Chondrocyte (in vitro differentiated cells): ENCODE results near the gene PRPSAP1. TPM values are rescaled to one million over a fixed set of nuclear protein-coding genes. Genes with fewer than 3 reads are reported as not detected.

ENCODE experiments used
- DNase-seq: peaks from one replicate; pipeline ENCODE4 v3.0.0; 2021; ENCODE audit warnings: mixed read lengths, low spot score
- H3K27ac Mint-ChIP-seq: one replicate; pipeline ENCODE4 v1.8.0; 2021; ENCODE audit warnings: mild to moderate bottlenecking, moderate library complexity, mixed read lengths; ENCODE audit not compliant: unreplicated experiment
- H3K27me3 Mint-ChIP-seq: 2 replicates; pipeline ENCODE4 v1.8.0; 2021; ENCODE audit warnings: low read depth, mixed read lengths
- H3K36me3 Mint-ChIP-seq: 2 replicates; pipeline ENCODE4 v1.8.0; 2021; ENCODE audit warnings: low read depth, mixed read lengths
- H3K4me1 Mint-ChIP-seq: 2 replicates; pipeline ENCODE4 v1.8.0; 2021; ENCODE audit warnings: low read depth, mild to moderate bottlenecking, mixed read lengths
- H3K4me3 Mint-ChIP-seq: one replicate; pipeline ENCODE4 v1.8.0; 2021; ENCODE audit warnings: mild to moderate bottlenecking, moderate library complexity, mixed read lengths; ENCODE audit not compliant: unreplicated experiment
- H3K9me3 Mint-ChIP-seq: 2 replicates; pipeline ENCODE4 v1.8.0; 2021; ENCODE audit warnings: low read depth, mixed read lengths
- total RNA-seq: library from RNA; stranded (reverse); gene quantifications from 3 replicates; pipeline ENCODE4 v1.2.1, GENCODE V29; 2021
- TF ChIP-seq, protein P1 (sequence below): fragments of 200-600 bp; sonication (generic); IDR thresholded peaks from 2 replicates; pipeline ENCODE4 v1.5.0; 2021; ENCODE audit warnings: antibody characterized with exemption, mild to moderate bottlenecking, moderate library complexity

PRPSAP1 gene
- total RNA-seq, 1 donor from 2014 or later, result 59.0 TPM

DNA sequence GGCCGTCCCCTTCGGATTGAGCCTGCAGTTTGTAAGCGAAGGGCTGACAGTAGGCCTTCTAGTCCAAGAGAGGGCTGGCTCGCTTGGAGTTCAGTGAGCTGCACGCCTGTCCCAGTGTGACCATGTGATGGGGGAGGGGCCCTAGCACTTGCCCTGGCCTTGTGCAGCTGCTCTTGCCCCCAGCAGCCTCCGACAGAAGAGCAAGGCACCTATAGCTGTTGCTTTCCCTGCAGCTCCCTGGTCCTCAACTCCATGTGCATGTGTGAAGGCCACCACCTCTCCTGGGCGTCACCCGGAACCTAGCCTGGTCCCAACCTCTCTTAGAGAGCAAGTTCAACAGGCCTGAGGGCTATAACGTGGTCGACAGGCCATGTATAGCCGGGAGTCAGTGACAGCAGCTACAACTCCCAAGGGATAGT lies 36.3 kb upstream of the PRPSAP1 start:
- Mint-ChIP-seq H3K27ac (no peak overlapping the region), H3K27me3 (no peaks in the 10 kb centered on the region), H3K9me3 (no peaks in the 10 kb centered on the region), H3K4me3 (no peak overlapping the region), H3K4me1 (peaks cover 7% of the 10 kb centered on the region), H3K36me3 (peaks cover 14% of the 10 kb centered on the region)
- TF ChIP-seq, protein P1, sequence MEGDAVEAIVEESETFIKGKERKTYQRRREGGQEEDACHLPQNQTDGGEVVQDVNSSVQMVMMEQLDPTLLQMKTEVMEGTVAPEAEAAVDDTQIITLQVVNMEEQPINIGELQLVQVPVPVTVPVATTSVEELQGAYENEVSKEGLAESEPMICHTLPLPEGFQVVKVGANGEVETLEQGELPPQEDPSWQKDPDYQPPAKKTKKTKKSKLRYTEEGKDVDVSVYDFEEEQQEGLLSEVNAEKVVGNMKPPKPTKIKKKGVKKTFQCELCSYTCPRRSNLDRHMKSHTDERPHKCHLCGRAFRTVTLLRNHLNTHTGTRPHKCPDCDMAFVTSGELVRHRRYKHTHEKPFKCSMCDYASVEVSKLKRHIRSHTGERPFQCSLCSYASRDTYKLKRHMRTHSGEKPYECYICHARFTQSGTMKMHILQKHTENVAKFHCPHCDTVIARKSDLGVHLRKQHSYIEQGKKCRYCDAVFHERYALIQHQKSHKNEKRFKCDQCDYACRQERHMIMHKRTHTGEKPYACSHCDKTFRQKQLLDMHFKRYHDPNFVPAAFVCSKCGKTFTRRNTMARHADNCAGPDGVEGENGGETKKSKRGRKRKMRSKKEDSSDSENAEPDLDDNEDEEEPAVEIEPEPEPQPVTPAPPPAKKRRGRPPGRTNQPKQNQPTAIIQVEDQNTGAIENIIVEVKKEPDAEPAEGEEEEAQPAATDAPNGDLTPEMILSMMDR, result no peak
- DNase-seq, result no peak

DNA sequence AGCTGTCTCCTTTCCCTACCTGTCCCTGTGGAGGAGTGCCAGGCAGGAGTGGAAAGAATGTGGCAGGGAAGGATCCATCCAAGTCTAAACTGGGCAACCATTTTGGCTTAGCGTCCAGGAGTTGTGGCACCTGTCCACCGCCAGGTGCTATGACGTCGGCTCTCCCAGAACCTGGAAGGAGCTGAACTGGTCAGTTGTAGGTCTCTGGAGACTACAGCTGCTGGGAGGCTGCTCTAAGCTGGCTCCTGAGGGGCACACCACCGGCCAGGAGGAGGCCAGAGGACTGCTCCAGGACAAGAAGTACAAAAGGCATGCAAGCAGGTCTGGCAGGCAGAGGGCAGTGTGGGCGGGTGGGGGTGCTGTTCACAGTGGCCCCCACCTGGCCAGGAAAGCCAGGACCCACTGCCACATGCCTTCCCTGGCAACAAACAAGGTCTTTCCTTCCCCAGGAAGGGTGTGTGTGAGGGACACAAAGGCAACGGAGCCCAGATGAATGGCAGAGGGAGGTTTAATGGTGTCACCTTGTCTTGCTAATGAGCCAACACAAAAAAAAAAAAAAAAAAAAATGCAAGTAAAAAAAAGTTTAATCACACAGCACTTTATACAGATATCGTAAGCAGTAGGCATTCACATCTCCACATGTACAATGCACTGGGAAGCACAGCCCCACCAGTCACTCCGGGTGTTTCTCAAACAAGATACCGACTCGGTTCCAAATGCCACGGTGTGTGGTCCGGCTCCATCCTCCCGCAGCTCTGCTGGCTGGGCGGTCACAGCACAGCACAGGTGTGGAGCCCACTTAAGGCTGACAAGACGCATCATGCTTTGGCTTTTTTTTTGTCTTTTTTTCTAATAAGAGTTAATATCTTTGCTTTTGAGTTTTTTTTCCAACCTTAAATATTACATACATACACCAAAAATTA lies 35.5 kb upstream of the PRPSAP1 start:
- Mint-ChIP-seq H3K4me1 (peaks cover 7% of the 10 kb centered on the region), H3K9me3 (no peaks in the 10 kb centered on the region), H3K27me3 (no peaks in the 10 kb centered on the region), H3K27ac (no peak overlapping the region), H3K4me3 (no peak overlapping the region), H3K36me3 (peaks cover 13% of the 10 kb centered on the region)
- no peak for DNase-seq
- TF ChIP-seq, protein P1, result peak; percentile 22

DNA sequence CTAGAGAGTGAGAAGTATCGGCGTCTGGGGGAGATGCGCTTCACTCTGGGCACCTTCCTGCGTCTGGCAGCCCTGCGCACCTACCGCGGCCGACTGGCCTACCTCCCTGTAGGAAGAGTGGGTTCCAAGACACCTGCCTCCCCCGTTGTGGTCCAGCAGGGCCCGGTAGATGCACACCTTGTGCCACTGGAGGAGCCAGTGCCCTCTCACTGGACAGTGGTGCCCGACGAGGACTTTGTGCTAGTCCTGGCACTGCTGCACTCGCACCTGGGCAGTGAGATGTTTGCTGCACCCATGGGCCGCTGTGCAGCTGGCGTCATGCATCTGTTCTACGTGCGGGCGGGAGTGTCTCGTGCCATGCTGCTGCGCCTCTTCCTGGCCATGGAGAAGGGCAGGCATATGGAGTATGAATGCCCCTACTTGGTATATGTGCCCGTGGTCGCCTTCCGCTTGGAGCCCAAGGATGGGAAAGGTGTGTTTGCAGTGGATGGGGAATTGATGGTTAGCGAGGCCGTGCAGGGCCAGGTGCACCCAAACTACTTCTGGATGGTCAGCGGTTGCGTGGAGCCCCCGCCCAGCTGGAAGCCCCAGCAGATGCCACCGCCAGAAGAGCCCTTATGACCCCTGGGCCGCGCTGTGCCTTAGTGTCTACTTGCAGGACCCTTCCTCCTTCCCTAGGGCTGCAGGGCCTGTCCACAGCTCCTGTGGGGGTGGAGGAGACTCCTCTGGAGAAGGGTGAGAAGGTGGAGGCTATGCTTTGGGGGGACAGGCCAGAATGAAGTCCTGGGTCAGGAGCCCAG lies 33.5 kb upstream of the PRPSAP1 start:
- no peak overlapping the region for H3K4me3 Mint-ChIP-seq
- H3K27ac Mint-ChIP-seq, result no peak overlapping the region
- H3K36me3 Mint-ChIP-seq, result peaks cover 7% of the 10 kb centered on the region
- no peaks in the 10 kb centered on the region for H3K27me3 Mint-ChIP-seq
- TF ChIP-seq, protein P1, result no peak
- H3K9me3 Mint-ChIP-seq, result no peaks in the 10 kb centered on the region
- H3K4me1 Mint-ChIP-seq, result peaks cover 13% of the 10 kb centered on the region
- no peak for DNase-seq

DNA sequence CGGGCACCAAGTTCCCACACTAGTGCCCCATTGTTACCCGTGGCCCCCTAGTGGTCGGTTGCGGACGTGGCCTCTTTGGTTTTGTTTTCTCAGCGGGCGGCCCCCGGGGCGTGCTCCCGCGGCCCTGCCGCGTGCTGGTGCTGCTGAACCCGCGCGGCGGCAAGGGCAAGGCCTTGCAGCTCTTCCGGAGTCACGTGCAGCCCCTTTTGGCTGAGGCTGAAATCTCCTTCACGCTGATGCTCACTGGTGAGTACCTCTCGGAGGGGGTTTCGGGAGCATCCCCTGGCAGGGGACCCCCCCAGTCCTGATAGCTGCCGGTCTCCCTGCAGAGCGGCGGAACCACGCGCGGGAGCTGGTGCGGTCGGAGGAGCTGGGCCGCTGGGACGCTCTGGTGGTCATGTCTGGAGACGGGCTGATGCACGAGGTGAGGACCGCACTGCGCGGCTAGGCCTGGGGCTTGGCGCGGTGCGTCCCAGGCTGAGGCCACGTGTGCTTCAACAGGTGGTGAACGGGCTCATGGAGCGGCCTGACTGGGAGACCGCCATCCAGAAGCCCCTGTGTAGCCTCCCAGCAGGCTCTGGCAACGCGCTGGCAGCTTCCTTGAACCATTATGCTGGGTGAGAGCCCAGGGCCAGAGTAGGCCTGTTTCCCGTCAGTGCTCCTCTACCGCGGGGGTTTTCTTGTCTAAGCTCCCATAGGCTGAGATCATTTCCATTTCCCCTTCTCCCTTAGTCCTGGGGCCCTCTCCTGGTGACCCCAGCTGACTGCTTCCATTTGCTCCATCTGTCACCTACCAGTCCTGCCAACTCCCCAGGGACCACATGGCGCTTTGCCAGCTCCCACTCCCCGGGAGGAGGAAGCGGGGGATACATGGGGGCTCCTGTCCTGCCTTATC lies 32.4 kb upstream of the PRPSAP1 start:
- DNase-seq, result no peak
- peaks cover 2% of the 10 kb centered on the region for H3K36me3 Mint-ChIP-seq
- H3K27ac Mint-ChIP-seq, result no peak overlapping the region
- H3K4me3 Mint-ChIP-seq, result peak overlapping the region; percentile 67
- TF ChIP-seq, protein P1, result peak; percentile 94
- H3K4me1 Mint-ChIP-seq, result peaks cover 16% of the 10 kb centered on the region
- no peaks in the 10 kb centered on the region for H3K9me3 Mint-ChIP-seq
- H3K27me3 Mint-ChIP-seq, result no peaks in the 10 kb centered on the region
